Ishikawa (cell line): ENCODE results near the gene MARK3.

Source experiments
- CEBPB ChIP-seq: IDR thresholded peaks from 2 replicates; pipeline ENCODE4 v1.6.1; 2012
- CREB1 ChIP-seq: IDR thresholded peaks from 2 replicates; pipeline ENCODE4 v1.6.1; 2012; ENCODE audit warnings: low read depth
- EGR1 ChIP-seq: IDR thresholded peaks from 2 replicates; pipeline ENCODE4 v1.6.1; 2012
- EP300 ChIP-seq: IDR thresholded peaks from 2 replicates; pipeline ENCODE4 v1.6.1; 2012; ENCODE audit warnings: borderline replicate concordance
- FOXM1 ChIP-seq: IDR thresholded peaks from 2 replicates; pipeline ENCODE4 v1.6.1; 2012; ENCODE audit warnings: low read depth, borderline replicate concordance
- MAX ChIP-seq: IDR thresholded peaks from 2 replicates; pipeline ENCODE4 v1.6.1; 2012
- NFIC ChIP-seq: IDR thresholded peaks from 2 replicates; pipeline ENCODE4 v1.6.1; 2012
- RAD21 ChIP-seq: IDR thresholded peaks from 2 replicates; pipeline ENCODE4 v1.6.1; 2012; ENCODE audit warnings: low read depth
- REST ChIP-seq: IDR thresholded peaks from 2 replicates; pipeline ENCODE4 v1.6.1; 2012; ENCODE audit warnings: low read depth, mild to moderate bottlenecking
- TAF1 ChIP-seq: IDR thresholded peaks from 2 replicates; pipeline ENCODE4 v1.6.1; 2012; ENCODE audit warnings: low read depth, mild to moderate bottlenecking
- TCF12 ChIP-seq: IDR thresholded peaks from 2 replicates; pipeline ENCODE4 v1.6.1; 2012; ENCODE audit warnings: low read depth
- TEAD4 ChIP-seq: IDR thresholded peaks from 2 replicates; pipeline ENCODE4 v1.6.1; 2012
- YY1 ChIP-seq: IDR thresholded peaks from 2 replicates; pipeline ENCODE4 v1.6.1; 2012; ENCODE audit warnings: low read depth
- ZBTB7A ChIP-seq: IDR thresholded peaks from 2 replicates; pipeline ENCODE4 v1.6.1; 2012; ENCODE audit warnings: low read depth
- TF ChIP-seq, protein P1 (sequence below): IDR thresholded peaks from 2 replicates; pipeline ENCODE4 v1.6.1; 2012

MARK3 gene

GRCh38 chr14:103533137-103533998 is 148.2 kb downstream of the MARK3 start:
- TF ChIP-seq TCF12 (no peak), TEAD4 (no peak), REST (no peak), TAF1 (no peak), CREB1 (no peak)

GRCh38 chr14:103533999-103534575 is 148.9 kb downstream of the MARK3 start:
- TF ChIP-seq CEBPB (no peak), RAD21 (no peak), TCF12 (no peak), YY1 (no peak), TAF1 (no peak), TEAD4 (no peak), MAX (no peak), NFIC (no peak), CREB1 (no peak), EGR1 (no peak), REST (no peak), EP300 (no peak)
- TF ChIP-seq, protein P1, sequence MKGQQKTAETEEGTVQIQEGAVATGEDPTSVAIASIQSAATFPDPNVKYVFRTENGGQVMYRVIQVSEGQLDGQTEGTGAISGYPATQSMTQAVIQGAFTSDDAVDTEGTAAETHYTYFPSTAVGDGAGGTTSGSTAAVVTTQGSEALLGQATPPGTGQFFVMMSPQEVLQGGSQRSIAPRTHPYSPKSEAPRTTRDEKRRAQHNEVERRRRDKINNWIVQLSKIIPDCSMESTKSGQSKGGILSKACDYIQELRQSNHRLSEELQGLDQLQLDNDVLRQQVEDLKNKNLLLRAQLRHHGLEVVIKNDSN = no peak

GRCh38 chr14:103534576-103535061 is 149.4 kb downstream of the MARK3 start:
- TF ChIP-seq, protein P1 = no peak
- TF ChIP-seq NFIC (no peak), EGR1 (no peak), RAD21 (no peak), ZBTB7A (no peak), CEBPB (no peak), TAF1 (no peak), YY1 (no peak), TEAD4 (no peak), REST (no peak)

GRCh38 chr14:103535081-103535890 is 150.1 kb downstream of the MARK3 start:
- no peak for TF ChIP-seq YY1
- no peak for TF ChIP-seq CREB1
- TF ChIP-seq RAD21 = no peak
- TF ChIP-seq TCF12 = no peak
- TF ChIP-seq REST = no peak
- no peak for TF ChIP-seq TAF1
- no peak for TF ChIP-seq EGR1
- no peak for TF ChIP-seq TEAD4
- TF ChIP-seq FOXM1 = no peak
- TF ChIP-seq MAX = no peak
- TF ChIP-seq ZBTB7A = no peak
- TF ChIP-seq EP300 = no peak
- TF ChIP-seq CEBPB = no peak
- TF ChIP-seq NFIC = no peak
